ENCODE measurements around the gene CNNM2.
"Not testable (repeated sequence)": the region's sequence is repeated elsewhere in the genome, so short reads cannot be mapped to it uniquely, and the experiment has no call there.

Gene CNNM2

DNA sequence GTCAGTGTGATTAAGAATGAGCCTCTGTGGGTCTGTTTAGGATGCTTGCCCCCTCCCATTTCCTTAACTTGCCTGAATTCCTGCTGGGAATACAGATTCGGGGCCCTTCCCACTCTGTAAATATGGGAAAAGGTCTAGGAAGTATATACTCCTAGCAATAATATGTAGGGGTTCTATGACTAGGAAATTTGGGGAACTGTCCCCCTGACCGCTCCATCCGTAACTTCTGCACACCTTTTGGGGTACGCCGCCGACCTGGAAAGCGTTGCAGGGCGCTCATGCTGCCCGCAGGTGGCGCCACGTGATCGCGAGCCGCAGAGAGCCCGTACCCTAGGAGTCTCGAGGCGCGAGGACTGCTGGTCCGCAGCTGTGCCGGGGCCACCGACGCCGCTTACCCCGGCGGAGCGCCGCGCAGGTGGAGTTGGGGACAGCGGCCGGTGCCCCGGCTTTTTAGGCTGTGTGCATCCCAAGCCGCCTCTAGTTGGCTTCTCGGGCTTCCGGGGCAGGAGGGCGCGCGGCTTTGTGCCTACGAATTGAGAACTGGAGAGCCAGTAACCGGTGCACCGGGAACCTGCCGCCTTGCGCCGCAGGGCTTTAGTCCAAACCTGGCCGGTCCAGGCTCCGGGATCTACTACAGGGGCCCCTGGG lies 656 bp upstream of the CNNM2 start:
- DNase-seq (peak; percentile 85 to 87), ATAC-seq (peak; percentile 74)
- Mint-ChIP-seq H3K4me3 (peak overlapping the region; percentile 94 to 96), H3K4me1 (peaks cover 56% of the 10 kb centered on the region), H3K27ac (peak overlapping the region; percentile 96 to 99), H3K27me3 (peaks cover 13% of the 10 kb centered on the region), H3K9me3 (no peaks in the 10 kb centered on the region)

DNA sequence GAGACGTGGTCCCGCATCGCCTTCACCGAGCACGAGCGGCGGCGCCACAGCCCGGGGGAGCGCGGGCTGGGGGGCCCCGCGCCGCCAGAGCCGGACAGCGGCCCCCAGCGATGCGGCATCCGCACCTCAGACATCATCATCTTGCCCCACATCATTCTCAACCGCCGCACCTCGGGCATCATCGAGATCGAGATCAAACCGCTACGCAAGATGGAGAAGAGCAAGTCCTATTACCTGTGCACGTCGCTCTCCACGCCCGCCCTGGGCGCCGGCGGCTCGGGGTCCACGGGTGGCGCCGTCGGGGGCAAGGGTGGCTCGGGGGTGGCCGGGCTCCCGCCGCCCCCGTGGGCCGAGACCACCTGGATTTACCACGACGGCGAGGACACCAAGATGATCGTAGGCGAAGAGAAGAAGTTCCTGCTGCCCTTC lies 737 bp downstream of the CNNM2 start:
- Mint-ChIP-seq H3K27me3 (peaks cover 9% of the 10 kb centered on the region), H3K4me1 (peaks cover 70% of the 10 kb centered on the region), H3K27ac (peak overlapping the region; percentile 65 to 98), H3K9me3 (no peaks in the 10 kb centered on the region), H3K4me3 (peak overlapping the region; percentile 94 to 96)
- DNase-seq (peak in 1 of 2 donors; percentile 54), ATAC-seq (peak; percentile 3)

GRCh38 chr10:102919246-102919959 lies 1.3 kb downstream of the CNNM2 start:
- no peak overlapping the region for H3K27ac Mint-ChIP-seq
- H3K4me3 Mint-ChIP-seq: peak overlapping the region; percentile 94 to 96
- DNase-seq (peak in 1 of 2 donors; percentile 31), ATAC-seq (no peak)
- H3K4me1 Mint-ChIP-seq: peaks cover 71% of the 10 kb centered on the region
- no peaks in the 10 kb centered on the region for H3K9me3 Mint-ChIP-seq
- peaks cover 9% of the 10 kb centered on the region for H3K27me3 Mint-ChIP-seq

DNA sequence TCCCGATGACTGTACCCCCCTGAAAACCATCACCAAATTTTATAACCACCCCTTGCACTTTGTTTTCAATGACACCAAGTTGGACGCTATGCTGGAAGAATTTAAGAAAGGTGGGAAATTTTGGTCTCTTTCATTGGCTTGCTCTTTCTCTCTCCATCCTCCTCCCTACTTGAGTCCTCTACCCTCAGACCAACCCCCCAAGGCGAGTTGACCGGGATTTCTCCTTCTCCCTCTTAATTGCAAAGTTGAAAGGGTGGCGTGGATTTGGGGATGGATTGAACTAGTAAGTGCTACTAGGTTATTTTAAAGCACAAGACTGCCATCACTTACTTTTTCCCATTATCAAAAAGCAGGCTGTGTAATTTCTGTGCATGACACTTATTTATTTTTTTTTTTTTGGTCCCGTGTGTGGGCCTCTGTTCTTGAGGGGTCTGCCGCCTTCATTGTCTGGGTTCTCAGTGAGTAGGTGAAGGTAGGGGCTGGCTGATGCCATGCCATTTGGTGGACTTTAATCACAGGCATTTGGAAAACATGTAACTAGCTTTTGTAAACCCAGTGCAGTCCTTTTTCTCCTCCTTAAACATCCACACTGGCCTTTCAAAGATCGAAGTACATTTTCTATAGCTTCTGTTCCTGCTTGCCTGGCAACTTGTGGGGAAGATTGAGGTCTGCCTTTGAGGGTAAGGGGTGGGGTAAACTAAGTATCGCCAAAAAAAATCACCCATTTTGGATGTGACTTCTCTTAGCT lies 2.1 kb downstream of the CNNM2 start:
- Mint-ChIP-seq H3K9me3 (no peaks in the 10 kb centered on the region), H3K4me1 (peaks cover 64% of the 10 kb centered on the region), H3K27me3 (peaks cover 9% of the 10 kb centered on the region), H3K27ac (peak overlapping the region; percentile 23 to 59), H3K4me3 (peak overlapping the region; percentile 94 to 96)
- no peak for DNase-seq
- no peak for ATAC-seq

DNA sequence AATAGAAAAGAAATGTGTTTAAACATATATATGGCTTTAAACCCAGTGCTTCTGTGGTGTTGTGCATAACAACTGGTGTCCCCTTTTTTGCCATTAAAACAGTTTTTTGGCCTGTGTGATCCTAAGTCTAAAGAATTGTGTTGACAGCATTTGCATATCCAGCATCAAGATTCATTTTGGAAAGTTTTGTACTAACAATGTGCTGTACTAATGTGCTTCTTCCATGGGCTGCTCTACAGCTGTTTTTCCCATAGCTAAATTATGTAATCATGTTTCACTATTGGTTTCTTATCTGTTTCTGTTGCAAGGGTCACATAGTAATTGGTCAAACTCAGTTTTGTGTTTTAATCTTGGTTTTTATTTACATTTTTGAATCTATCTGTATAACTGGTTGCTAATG lies 5.5 kb downstream of the CNNM2 start:
- no peak overlapping the region for H3K27ac Mint-ChIP-seq
- ATAC-seq: no peak
- H3K9me3 Mint-ChIP-seq: no peaks in the 10 kb centered on the region
- no peak overlapping the region for H3K4me3 Mint-ChIP-seq
- no peak for DNase-seq
- peaks cover 56% of the 10 kb centered on the region for H3K4me1 Mint-ChIP-seq
- no peaks in the 10 kb centered on the region for H3K27me3 Mint-ChIP-seq

DNA sequence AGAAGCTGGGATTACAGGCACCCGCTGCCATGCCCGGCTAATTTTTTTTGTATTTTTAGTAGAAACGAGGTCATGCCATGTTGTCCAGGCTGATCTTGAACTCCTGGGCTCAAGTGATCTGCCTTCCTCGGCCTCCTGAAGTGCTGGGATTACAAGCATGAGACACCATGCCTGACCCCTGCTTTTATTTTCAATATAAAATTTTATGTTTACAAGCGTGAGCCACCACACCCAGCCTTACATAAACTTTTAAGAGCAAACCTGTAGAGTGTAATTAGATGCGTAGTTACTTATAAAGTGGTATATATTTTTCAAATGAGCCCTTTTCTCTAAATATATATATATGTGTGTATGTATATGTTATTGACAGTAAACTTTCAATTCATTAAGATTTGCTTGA lies 8.7 kb downstream of the CNNM2 start:
- H3K27ac Mint-ChIP-seq: no peak overlapping the region
- ATAC-seq (no peak), DNase-seq (no peak)
- no peaks in the 10 kb centered on the region for H3K27me3 Mint-ChIP-seq
- no peaks in the 10 kb centered on the region for H3K9me3 Mint-ChIP-seq
- H3K4me1 Mint-ChIP-seq: peaks cover 26% of the 10 kb centered on the region
- no peak overlapping the region for H3K4me3 Mint-ChIP-seq

DNA sequence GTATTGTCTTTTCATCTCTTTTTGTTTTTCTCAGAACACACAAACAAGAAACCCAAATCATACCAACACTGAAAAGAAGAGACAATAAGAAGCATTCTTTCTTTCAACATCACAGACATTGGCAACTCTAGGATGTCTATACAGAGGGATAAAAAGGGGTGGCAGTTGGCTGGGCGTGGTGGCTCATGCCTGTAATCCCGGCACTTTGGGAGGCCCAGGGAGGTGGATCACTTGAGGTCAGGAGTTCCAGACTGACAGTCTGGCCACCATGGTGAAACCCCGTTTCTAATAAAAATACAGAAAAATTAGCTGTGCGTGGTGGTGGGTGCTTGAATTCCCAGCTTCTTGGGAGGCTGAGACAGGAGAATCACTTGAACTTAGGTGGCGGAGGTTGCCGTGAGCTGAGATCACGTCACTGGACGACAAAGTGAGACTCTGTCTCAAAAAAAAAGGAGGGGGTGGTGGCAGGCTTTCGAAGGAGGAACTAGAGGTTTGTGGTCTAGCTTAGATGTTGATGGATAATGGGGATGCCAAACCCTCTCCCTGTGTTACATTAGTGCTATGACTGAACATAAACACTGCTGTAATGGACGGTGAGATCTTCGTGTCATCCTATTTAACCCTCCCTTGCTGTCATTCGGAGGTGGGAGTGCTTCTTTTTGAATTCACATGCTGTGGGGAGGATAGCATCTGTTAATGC lies 9.4 kb downstream of the CNNM2 start:
- peak overlapping the region; percentile 37 to 52 for H3K4me3 Mint-ChIP-seq
- no peaks in the 10 kb centered on the region for H3K27me3 Mint-ChIP-seq
- no peaks in the 10 kb centered on the region for H3K9me3 Mint-ChIP-seq
- no peak for DNase-seq
- no peak for ATAC-seq
- H3K4me1 Mint-ChIP-seq: peaks cover 22% of the 10 kb centered on the region
- peak overlapping the region; percentile 40 to 59 for H3K27ac Mint-ChIP-seq

GRCh38 chr10:102928442-102928841 lies 10.3 kb downstream of the CNNM2 start:
- not testable (repeated sequence) for ATAC-seq, H3K4me3 Mint-ChIP-seq, H3K27ac Mint-ChIP-seq, H3K27me3 Mint-ChIP-seq, DNase-seq, H3K9me3 Mint-ChIP-seq
- H3K4me1 Mint-ChIP-seq: peaks cover 12% of the 10 kb centered on the region

DNA sequence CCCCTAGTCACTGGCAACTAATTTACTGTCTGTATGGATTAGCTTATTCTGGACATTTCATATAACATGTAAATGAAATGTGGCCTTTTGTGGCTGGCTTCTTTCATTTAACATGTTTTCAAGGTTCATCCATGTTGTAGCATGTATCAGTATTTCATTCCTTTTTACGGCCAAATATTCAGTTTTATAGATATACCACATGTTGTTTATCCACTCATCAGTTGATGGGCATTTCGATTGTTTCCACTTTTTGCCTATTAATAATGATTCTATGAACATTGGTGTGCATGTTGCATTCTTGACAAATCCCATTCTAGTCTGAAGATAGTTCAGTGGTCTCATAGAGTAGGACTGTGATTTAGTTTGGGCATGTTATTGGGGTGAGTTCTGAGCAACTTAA lies 12.6 kb downstream of the CNNM2 start:
- no peak overlapping the region for H3K27ac Mint-ChIP-seq
- peaks cover 10% of the 10 kb centered on the region for H3K4me1 Mint-ChIP-seq
- DNase-seq: no peak
- no peaks in the 10 kb centered on the region for H3K27me3 Mint-ChIP-seq
- no peak for ATAC-seq
- no peak overlapping the region for H3K4me3 Mint-ChIP-seq
- H3K9me3 Mint-ChIP-seq: no peaks in the 10 kb centered on the region

- ATAC-seq: no peak
- no peak overlapping the region for H3K4me3 Mint-ChIP-seq
- no peak overlapping the region for H3K27ac Mint-ChIP-seq
- no peaks in the 10 kb centered on the region for H3K27me3 Mint-ChIP-seq
- no peak for DNase-seq
- H3K4me1 Mint-ChIP-seq: peaks cover 20% of the 10 kb centered on the region
- H3K9me3 Mint-ChIP-seq: no peaks in the 10 kb centered on the region
These were observed 13.5 kb downstream of the CNNM2 start for GRCh38 chr10:102931643-102932042.

- ATAC-seq (no peak), DNase-seq (no peak)
- H3K9me3 Mint-ChIP-seq: no peaks in the 10 kb centered on the region
- H3K4me1 Mint-ChIP-seq: peaks cover 13% of the 10 kb centered on the region
- H3K27ac Mint-ChIP-seq: no peak overlapping the region
- no peaks in the 10 kb centered on the region for H3K27me3 Mint-ChIP-seq
- H3K4me3 Mint-ChIP-seq: no peak overlapping the region
These were observed 17.4 kb downstream of the CNNM2 start for GRCh38 chr10:102935505-102935904.

GRCh38 chr10:102935939-102936605 lies 18.0 kb downstream of the CNNM2 start:
- no peaks in the 10 kb centered on the region for H3K27me3 Mint-ChIP-seq
- DNase-seq: no peak
- no peaks in the 10 kb centered on the region for H3K9me3 Mint-ChIP-seq
- ATAC-seq: no peak
- no peak overlapping the region for H3K4me3 Mint-ChIP-seq
- no peak overlapping the region for H3K27ac Mint-ChIP-seq
- peaks cover 13% of the 10 kb centered on the region for H3K4me1 Mint-ChIP-seq

DNA sequence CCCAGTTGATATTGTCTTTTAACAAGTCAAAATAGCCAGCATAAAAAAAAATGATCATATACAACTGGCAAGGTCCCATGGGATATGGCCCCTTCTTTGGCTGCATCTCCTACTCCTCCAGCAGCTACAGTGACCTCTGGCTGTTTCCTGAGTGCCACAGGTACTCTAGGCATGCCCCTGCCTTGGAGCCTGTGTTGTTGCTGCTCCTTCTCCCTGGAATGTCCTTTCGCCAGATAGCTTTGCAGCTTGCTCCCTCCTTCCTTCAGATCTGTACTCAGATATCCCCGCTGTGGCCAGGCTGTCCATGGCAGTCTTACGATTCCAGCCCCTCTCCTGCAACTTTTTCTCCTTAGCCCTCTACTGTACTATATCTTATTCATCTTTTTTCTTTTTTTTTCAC lies 23.3 kb downstream of the CNNM2 start:
- no peak for ATAC-seq
- DNase-seq: no peak
- Mint-ChIP-seq H3K4me3 (no peak overlapping the region), H3K9me3 (no peaks in the 10 kb centered on the region), H3K4me1 (peaks cover 4% of the 10 kb centered on the region), H3K27me3 (no peaks in the 10 kb centered on the region), H3K27ac (peak overlapping the region in 1 of 2 donors; percentile 52)

GRCh38 chr10:102945449-102945848 lies 27.4 kb downstream of the CNNM2 start:
- Mint-ChIP-seq H3K9me3 (no peaks in the 10 kb centered on the region), H3K27ac (no peak overlapping the region), H3K4me1 (no peaks in the 10 kb centered on the region), H3K4me3 (no peak overlapping the region), H3K27me3 (no peaks in the 10 kb centered on the region)
- DNase-seq: no peak
- ATAC-seq: no peak

DNA sequence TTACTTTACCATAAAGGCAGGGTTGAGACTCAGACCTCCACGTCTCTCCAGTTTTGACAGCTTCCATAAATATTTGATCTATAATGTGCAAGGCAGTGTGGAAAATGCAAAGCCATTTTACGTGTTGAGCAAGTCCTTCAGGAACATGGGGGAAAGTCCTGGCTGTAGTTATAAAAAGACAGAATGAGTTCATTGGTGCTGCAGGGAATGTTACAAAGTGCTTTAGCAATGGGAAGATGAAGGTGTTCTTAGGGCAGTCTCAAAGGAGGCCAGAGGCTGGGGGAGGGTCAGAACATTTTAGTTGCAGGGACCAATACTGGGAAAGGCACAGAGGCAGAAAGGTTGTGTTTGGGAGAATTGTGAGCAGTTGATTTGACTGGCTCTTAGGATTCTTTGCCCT lies 27.9 kb downstream of the CNNM2 start:
- H3K27me3 Mint-ChIP-seq: no peaks in the 10 kb centered on the region
- H3K27ac Mint-ChIP-seq: no peak overlapping the region
- no peaks in the 10 kb centered on the region for H3K9me3 Mint-ChIP-seq
- DNase-seq (no peak), ATAC-seq (no peak)
- no peaks in the 10 kb centered on the region for H3K4me1 Mint-ChIP-seq
- no peak overlapping the region for H3K4me3 Mint-ChIP-seq

Measured in stimulated activated naive CD8-positive, alpha-beta T cell treated with anti-CD3 and anti-CD28 coated beads, Interleukin-15, amount 100 ng/mL, for 72 hours (primary cell).